GM12874 (cell line): ENCODE data around the gene ALG3.

Experiments
- TF ChIP-seq, protein P1 (sequence below): IDR thresholded peaks from 2 replicates; pipeline ENCODE4 v1.5.1; 2011; ENCODE audit warnings: low read depth, mild to moderate bottlenecking, control low read depth, low read length, moderate library complexity; ENCODE audit not compliant: insufficient read depth

ALG3 gene

GRCh38 chr3:184248454-184249411 lies at the start of gene ALG3:
Gene ALG3, minus strand, starts transcription at chr3:184248962. Its CDS starts 22 bp downstream, at chr3:184248940.
- TF ChIP-seq, protein P1, sequence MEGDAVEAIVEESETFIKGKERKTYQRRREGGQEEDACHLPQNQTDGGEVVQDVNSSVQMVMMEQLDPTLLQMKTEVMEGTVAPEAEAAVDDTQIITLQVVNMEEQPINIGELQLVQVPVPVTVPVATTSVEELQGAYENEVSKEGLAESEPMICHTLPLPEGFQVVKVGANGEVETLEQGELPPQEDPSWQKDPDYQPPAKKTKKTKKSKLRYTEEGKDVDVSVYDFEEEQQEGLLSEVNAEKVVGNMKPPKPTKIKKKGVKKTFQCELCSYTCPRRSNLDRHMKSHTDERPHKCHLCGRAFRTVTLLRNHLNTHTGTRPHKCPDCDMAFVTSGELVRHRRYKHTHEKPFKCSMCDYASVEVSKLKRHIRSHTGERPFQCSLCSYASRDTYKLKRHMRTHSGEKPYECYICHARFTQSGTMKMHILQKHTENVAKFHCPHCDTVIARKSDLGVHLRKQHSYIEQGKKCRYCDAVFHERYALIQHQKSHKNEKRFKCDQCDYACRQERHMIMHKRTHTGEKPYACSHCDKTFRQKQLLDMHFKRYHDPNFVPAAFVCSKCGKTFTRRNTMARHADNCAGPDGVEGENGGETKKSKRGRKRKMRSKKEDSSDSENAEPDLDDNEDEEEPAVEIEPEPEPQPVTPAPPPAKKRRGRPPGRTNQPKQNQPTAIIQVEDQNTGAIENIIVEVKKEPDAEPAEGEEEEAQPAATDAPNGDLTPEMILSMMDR: no peak

DNA sequence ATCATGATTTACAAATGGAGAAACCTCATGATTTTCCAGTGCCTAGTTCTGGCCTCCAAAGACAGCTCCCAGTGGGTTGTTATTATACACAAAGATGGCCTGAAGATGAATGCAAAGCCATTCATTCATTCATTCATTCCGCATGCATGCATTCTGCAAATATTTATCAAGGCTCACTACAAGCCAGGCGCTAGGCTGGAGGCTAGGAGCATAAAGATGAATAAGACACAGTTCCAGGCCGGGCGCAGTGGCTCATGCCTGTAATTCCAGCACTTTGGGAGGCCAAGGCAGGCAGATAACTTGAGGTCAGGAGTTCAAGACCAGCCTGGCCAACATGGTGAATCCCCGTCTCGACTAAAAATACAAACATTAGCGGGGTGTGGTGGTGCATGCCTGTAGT lies 47.9 kb upstream of the ALG3 start:
- TF ChIP-seq, protein P1: no peak

DNA sequence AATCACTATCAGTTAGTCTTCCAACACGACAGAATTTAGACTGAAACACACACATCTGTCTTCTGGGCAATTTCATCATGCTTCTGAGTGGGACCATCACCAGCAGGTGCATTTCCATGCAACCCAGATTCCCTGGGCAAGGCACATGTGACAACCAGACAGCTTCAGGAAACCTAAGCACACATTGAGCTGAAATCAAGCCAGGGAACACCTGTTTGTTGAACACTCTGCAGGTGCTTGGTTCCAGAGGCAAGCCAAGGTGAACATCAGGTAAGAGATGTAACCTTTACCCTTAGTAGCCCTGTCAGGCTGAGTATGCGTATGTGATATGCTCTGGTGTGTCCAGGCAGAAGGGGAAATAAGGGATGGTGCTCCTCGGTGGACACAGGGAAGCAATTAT lies 47.0 kb upstream of the ALG3 start:
- TF ChIP-seq, protein P1: no peak

DNA sequence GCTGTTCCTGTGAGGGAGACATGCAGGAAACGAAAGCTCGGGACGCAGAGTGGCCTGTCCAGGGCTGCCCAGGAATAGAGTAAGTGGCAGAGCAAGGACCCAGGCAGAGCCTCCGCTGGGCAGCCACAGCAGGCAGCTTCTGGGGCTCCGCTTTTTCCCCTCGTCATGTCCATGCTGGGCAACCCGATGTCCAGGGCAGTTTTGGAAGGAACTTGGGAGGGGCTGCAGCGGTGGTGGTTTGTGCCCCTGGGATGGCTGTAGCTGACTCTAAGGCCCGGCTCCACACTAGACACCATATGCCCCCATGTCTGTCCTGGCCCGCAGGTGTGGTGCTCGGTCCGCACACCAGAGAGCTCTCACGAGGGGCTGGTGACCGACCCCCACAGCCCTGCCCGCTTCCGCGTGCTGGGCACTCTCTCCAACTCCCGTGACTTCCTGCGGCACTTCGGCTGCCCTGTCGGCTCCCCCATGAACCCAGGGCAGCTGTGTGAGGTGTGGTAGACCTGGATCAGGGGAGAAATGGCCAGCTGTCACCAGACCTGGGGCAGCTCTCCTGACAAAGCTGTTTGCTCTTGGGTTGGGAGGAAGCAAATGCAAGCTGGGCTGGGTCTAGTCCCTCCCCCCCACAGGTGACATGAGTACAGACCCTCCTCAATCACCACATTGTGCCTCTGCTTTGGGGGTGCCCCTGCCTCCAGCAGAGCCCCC lies 43.1 kb upstream of the ALG3 start:
- TF ChIP-seq, protein P1: no peak

- TF ChIP-seq, protein P1: no peak
Measured at GRCh38 chr3:184291044-184291737, 42.4 kb upstream of the ALG3 start.

- TF ChIP-seq, protein P1: no peak
Measured at GRCh38 chr3:184290331-184290730, 41.6 kb upstream of the ALG3 start.
